Myocyte (in vitro differentiated cells): ENCODE results near the gene FCN1. TPM values are rescaled to one million over a fixed set of nuclear protein-coding genes. Genes with fewer than 3 reads are reported as not detected.
A peak's percentile ranks its signal among the peaks of the same experiment; 100 is the strongest.

Source experiments
- DNase-seq: peaks from one replicate; pipeline ENCODE4 v3.0.0-alpha.2; 2012; ENCODE audit warnings: low read depth
- total RNA-seq: library from RNA; depleted of rRNA; stranded (reverse); fragments of >200 nt; gene quantifications from 2 replicates; pipeline ENCODE4 v1.2.3, GENCODE V29; 2014

FCN1 gene
- total RNA-seq, 1 donor from 2014 or later = not detected

DNA sequence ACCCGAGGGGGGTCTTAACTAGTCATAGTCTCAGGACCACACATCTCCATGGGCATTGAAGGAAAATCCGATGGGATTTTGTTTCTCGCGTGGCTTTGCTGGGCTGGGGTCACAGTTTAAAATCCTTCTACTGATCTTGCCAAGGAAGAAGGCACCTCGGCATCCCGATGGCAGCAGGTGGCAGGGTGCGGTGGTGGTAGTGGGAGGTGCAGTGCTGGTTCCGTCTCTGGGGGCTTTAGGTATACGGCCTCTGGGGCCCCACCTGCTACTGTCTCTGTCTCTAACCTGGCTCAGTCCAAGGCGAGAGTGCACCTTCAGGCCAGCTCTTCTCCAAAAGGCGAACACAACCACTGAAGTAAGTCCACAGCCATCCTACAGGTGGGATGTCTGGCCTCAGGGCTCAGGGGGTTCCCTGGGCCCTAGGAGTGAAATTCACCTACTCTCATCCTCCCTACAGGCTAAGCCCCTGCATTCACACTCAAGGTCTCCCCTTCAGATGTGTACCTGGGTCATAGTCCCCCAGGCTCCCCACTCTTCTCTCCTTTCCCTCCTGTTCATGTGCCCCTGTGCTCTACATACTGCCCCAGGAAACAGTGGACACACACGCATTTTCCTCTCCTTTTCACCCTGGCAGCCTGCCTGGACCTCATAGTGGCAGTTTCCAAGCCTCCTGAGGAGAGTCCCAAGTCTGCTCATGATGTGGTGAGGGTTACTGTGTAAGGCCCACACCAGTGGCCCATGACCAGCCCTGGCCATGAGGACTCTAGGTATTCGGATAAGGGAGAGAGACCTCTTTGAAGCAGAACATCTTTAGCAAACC lies 37.8 kb downstream of the FCN1 start:
- DNase-seq = no peak

- DNase-seq = no peak
Measured at GRCh38 chr9:134877541-134877940, 40.2 kb downstream of the FCN1 start.

DNA sequence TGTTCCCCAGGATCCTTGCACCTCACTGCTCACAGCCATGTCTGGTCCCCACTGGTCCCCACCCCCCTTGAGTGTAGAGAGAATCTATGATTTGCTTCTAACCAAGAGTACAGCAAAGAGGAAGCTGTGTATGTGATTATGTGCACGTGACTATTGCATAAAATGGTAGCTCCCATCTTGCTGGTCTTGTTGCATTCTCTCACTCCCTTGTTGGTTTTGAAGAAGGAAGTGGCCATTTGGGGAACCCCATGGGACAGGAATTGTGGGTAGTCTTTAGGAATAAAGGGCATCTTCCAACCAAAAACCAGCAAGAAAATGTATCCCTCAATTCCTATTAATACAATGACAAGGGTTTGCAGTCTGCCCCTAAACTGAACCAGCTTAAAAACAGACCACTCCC lies 42.3 kb downstream of the FCN1 start:
- DNase-seq = no peak

DNA sequence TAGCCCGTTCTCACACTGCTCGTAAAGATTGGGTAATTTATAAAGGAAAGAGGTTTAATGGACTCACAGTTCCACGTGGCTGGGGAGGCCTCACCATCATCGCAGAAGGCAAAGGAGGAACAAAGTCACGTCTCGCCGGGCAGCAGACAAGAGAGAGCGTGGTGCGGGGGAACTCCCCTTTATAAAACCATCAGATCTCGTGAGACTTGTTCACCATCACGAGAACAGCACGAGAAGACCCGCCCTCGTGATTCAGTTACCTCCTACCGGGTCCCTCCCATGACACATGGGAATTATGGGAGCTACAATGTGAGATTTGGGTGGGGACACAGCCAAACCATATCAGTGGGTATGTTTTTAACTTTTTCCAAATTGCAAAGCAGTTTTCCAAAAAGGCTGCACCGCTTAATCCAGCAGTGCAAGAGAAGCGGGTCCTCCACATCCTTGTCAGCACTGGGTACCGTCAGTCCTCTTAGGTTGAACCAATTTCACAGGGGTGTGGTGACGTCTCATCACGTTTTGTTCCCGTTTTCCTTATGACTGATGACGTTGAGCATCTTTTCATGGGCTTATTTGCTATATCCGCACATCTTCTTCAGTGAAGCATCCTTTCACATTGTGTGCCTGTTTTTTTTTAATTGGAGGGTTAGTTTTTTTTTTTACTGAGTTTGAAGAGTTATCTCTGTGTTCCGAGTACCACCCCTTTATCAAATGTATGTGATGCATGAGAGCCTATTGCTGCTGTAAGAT lies 45.1 kb downstream of the FCN1 start:
- no peak for DNase-seq

DNA sequence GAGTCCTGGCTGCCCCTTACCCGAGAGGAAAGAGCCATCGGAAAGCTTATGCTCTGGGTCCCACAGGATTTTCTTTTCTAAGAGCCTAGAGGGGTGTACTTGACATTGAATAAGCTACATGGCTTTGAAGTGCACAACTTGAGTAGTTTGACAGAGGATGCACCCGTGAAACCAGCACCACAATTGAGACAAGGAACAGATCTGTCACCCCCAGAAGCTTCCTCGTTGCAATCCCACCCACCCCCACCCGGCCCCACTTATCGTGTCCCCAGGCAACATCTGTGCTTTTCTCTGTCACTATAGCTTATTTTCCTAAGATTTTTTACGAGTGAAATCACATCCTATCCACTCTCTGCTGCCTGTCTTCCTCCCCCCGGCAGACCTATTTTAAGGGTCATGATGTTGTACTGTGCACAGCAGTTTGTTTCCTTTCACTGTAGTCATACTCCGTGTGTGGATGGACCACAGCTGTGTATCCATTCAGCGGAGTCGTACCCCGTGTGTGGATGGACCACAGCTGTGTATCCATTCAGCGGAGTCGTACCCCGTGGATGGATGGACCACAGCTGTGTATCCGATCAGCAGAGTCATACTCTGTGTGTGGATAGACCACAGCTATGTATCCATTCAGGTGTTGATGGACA lies 45.9 kb downstream of the FCN1 start:
- no peak for DNase-seq

DNA sequence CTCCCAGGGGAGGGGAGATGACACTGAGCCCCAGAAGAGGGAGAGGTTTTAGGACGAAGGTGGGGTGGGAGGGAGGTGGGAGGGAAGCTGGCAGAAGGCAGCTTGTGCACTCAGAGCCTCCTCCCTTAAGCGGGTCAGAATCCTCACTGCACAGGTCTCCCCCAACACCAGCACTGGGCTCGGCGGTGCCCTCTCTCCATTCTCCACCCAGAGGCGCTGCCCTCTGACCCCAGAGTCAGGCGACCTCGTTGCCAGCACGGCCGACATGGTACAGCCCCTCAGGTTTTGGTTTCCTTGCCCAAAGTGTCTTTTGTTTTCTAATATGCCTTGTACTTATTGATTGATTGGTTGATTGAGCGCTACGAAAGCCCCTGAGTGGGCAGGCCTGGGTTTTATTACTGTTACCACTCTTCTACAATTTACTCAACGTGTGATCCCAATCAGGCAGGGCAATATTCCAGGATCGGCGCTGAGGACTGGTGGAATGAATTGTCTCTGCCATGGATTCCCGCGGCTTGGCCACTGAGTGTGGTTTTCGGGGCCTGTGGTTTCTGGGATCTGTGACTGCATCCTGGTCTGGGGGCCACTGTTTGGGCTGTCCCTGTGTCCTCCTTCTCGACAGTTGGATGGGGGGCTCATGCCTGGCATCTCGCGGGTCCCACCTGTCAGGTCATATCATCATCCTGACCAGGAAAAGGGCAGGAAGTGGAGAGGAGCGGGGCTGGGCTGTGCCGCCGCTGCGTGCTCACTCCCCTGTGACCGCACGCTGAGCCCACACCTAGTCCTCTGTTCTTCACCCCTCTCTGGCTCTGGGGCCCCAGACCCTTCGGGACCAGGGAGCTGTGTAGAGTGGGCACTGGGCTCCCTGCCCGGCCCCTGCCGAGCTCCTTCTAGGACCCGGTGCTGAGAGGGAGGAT lies 46.7 kb downstream of the FCN1 start:
- DNase-seq = peak; percentile 27

DNA sequence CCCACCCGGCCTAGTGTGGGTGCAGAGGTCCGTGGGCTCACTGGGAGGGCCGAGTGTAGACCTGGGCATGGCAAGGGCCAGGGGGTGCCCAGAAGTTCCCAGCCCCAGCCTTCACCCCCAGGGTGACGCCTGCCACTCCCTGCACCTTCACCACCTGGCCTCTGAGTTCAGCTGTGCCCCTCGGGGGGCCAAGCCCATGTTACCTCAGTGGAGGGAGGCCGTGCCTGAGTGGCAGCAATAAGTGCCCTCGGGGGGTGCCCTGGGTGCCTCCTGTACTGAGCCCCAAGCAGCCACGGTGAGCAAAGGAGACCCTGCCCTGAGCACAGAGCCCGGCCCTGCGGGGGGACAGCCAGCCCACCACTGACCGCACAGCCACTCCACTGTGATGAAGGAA lies 47.4 kb downstream of the FCN1 start:
- DNase-seq = no peak

DNA sequence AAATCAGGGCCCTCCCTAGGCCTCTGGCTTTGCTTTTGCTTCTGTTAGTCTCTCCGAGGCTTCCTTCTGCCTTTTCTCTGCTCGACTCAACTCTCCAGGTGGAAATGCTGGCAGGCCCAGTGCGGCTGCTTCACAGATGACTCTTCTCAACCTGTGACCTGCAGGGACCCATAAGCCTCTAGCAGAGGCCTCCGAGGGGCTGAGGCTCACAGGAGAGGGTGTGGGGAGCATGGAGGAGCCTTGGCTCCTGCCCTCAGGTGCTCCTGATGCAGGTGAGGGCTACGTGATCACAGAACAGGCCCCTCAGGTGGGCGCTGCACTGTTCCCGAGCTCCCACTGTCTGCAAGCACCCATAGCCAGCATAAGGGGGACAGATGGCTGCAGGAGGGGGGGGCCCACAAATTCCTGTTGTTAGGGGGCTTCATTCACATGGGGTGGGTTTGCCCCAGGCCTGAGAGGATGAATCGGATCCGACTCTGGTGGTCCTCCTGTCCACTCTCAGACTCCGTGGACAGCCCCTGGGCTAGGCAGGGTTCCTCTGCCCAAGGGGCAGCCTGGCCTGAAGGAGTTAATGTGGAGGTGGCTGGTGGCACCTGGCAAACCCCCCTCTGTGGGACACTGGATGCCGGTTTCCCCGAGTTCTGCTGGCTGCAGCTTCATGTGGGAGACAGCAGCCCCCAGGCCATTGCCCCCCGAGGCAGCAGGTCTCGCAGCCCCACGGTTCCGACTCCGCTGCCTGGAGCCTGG lies 48.0 kb downstream of the FCN1 start:
- DNase-seq = no peak

- DNase-seq = no peak
Measured at GRCh38 chr9:134868751-134869553, 48.8 kb downstream of the FCN1 start.

DNA sequence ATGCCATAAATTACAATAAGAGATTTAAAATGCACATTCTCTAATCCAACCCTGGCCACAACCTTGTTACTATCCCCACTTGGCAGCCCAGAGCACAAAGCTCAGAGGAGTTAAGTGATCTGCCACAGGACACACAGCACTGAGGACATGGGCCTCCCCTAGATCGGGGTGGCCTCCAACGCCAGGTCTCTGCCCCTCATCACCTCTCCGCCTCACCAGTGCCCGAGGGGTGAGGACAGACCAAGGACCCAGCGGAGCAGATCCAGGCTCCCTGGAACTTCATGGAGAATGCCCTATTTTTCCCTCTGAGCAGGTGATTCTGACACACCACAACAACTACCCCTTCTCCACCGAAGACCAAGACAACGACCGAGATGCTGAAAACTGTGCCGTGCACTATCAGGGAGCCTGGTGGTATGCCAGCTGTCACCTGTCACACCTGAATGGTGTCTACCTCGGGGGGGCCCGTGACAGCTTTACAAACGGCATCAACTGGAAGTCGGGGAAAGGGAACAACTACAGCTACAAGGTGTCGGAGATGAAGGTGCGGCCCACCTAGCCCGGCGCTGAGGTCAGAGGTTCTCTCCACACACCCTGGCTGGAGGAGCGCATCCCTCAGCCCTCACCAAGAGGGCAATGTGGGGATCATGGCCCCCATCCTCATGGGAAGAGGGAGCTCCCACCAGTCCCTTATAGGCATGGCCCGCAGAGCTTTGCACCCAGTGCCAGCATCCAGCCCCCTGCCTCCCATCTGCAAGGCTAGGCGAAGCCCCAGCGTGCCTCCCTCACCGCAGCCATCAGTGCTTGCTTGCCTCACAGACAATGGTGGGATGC lies 49.6 kb downstream of the FCN1 start:
- DNase-seq = no peak

- no peak for DNase-seq
Measured at GRCh38 chr9:134864821-134865190, 52.9 kb downstream of the FCN1 start.

DNA sequence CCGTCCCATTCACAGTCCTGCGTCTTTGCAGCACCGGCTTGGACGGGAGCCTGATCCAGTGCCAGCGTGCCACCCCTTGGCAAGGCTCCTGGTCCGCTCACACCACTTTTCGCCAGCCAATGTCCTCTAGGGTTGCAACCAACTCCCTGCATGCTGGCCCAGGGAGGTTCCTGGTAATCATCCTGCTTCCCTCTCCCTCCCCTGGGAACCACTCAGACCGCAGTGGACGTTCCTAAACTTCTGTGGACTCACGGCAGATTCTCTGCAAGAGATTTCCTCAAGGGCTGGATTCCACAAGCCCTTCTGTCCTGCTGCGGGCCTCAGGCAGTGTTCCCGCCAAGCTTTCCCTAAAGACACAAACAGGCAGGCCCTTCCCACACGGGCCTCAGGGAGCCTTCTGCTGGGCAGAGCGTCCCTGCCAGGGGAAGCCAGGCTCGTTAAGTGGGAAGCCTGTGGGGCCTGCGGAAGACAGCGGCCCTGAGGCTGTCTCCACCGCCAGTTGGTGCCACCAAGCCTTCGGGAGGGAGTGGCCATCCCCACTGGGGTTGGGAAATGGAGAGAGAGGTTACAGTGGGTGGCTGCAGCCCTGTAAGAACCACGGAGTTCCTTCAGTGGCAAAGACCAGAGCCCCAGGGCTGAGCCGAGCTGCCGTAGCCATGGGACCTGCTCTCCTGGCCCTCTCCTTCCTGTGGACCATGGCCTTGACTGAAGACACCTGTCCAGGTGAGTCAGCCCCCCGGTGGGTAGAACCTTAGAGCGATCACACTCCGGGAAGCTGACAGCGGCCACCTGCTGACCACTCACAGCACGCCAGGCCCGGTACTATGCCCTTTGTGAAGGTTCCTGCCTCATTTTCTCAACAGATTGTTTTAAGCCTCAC lies 53.5 kb downstream of the FCN1 start:
- peak; percentile 68 for DNase-seq

DNA sequence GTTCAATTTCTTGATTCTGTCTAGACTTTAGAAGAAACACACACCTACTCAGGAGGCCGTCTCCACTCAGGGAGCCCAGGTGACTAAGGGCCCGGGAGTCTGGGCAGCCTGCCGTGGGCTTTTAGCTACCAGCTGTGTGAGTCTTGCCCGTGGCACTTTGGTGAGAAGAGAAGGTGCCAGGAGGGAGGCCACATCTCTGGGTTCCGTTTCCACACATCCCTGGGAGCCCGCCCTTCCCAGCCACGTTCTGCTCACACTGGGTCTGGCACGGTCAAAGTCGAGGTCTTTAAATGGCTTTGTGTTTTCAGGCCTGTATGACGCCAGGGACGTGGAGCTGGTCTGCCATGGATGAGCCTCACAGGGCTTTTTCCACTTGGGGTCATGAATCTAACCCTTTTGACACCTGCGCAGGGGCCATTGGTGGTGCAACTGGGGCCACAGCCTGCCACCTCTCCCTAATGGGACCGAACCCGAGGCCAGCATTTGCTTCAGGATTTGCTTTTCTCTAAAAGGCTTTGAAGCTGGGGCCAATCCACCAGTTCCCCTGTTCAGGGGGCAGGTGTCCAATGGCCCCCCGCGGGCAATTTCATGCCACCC lies 54.3 kb downstream of the FCN1 start:
- DNase-seq = no peak

GRCh38 chr9:134861595-134862334 lies 55.9 kb downstream of the FCN1 start:
- DNase-seq = no peak

DNA sequence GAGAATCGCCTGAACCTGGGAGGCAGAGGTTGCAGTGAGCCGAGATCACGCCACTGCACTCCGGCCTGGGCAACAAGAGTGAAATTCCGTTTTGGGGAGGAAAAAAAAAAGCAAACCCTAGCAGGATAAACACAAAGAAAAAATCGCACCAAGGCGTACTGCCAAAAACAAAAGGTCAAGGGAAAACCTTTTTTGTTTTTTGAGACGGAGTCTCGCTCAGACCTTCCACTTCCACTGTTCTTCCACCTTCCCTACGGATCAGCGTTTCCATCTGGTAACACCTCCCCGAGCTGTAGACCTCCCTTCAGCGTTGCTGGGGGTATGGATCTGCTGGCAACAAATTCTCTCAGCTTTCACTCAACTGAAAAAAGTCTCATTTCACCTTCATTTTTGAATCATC lies 57.2 kb downstream of the FCN1 start:
- no peak for DNase-seq

DNA sequence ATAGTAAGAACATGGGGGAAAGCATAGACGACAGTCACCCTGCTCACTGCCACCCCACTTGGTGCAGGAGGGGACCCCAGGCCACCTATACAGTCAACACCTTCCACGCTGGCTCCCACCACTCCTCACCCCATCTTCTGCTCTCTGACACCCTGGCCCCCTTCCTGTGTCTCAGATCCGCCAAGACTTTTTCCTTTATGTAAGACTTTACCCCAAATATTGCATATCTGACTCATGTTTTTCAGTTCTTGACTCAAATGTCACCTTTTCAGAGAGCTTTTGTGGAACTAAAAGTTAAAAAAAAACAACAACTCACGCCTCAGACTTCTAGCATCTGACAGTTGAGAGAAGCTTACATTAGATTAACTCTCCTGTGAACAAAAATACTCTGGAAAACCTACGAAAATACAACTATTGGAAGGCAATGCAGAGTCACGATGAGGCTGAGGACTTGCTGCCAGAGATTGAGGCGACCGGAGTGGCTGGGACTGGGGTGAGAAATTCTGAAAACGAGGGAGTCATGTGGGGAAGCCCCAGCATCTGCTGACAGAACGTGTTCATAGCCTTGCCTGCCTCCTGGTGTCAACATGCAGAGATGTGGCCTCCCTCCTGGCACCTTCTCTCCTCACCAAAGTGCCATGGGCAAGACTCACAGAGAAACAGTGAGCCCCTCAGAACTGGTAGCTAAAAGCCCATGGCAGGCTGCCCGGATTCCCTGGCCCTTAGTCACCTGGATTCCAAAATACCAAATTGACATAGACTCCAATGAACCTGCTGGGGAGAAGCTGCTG lies 59.5 kb downstream of the FCN1 start:
- peak; percentile 57 for DNase-seq
